ENCODE results near the gene FAM241B. TPM values are rescaled to one million over a fixed set of nuclear protein-coding genes. Genes with fewer than 3 reads are reported as not detected.

FAM241B gene
- total RNA-seq, 1 donor from 2014 or later: 2.6 TPM

DNA sequence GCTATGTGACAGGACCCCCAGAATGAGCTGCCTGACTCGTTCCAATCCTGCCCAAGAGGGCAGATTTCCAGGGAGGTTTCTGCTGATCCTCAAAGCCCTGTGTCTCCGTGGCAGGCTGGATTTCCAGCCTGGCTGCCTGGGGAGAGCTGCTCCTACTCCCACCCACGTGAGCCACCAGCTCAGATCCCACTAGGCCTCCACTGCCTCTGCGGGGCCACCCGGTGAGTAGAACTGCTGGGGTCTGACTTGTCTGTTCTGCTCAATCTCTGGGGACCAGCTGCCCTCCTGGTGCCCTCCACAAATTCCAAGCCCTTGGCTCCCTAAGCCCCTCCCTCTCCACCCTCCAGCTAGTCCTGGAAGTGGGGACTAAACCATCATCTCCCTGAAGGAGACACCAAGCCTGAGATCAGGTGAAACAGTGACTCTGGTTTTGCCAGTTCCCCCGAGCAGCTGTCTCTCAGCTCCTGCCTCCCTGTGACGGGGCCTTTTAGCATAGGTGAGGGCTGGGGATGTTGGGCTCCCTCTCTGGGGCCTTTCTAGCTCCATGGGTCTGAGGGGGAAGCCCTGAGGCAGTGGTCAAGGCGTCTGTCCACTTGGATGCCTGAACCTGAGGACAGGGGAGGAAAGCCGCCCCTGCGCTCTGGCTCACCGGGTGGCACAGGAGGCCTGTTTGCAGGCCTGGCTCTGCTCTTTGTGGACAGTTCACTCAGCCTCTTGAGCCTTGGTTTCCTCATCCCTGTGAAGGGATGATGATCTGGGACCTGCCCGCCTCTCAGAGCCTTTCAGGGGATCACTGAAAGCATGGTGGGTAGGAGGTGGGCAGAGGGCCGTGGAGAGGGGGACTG lies 5.6 kb downstream of the FAM241B start:
- FAIRE-seq: no peak
- H3K4me3 ChIP-seq (ENCODE audit: low read depth, low read length): no peak overlapping the region

GRCh38 chr10:69636273-69636575 lies 6.2 kb downstream of the FAM241B start:
- no peaks in the 10 kb centered on the region for H3K27me3 ChIP-seq (ENCODE audit: control insufficient read depth, insufficient read depth, low read length)
- no peak overlapping the region for H3K4me3 ChIP-seq (ENCODE audit: low read depth, low read length)
- no peaks in the 10 kb centered on the region for H3K36me3 ChIP-seq (ENCODE audit: control insufficient read depth, insufficient read depth, low read length)
- no peak for FAIRE-seq
- no peak for DNase-seq (ENCODE audit: low read depth)
- TF ChIP-seq CTCF (IDR thresholded peaks at IDR 0.05; ENCODE audit: insufficient read depth, low read length, severe bottlenecking): no peak

More for the DNA sequence above, 5.6 kb downstream of the FAM241B start:
- TF ChIP-seq CTCF (IDR thresholded peaks at IDR 0.05; ENCODE audit: insufficient read depth, low read length, severe bottlenecking): no peak
- Histone ChIP-seq H3K36me3 (ENCODE audit: control insufficient read depth, insufficient read depth, low read length) (no peaks in the 10 kb centered on the region), H3K27me3 (ENCODE audit: control insufficient read depth, insufficient read depth, low read length) (no peaks in the 10 kb centered on the region)
- DNase-seq (ENCODE audit: low read depth): no peak

GRCh38 chr10:69636626-69637605 lies 6.9 kb downstream of the FAM241B start:
- no peak overlapping the region for H3K4me3 ChIP-seq (ENCODE audit: low read depth, low read length)
- H3K27me3 ChIP-seq (ENCODE audit: control insufficient read depth, insufficient read depth, low read length): no peaks in the 10 kb centered on the region
- no peak for FAIRE-seq
- DNase-seq (ENCODE audit: low read depth): peak; percentile 24
- peak; percentile 65 for TF ChIP-seq CTCF (IDR thresholded peaks at IDR 0.05; ENCODE audit: insufficient read depth, low read length, severe bottlenecking)
- no peaks in the 10 kb centered on the region for H3K36me3 ChIP-seq (ENCODE audit: control insufficient read depth, insufficient read depth, low read length)

DNA sequence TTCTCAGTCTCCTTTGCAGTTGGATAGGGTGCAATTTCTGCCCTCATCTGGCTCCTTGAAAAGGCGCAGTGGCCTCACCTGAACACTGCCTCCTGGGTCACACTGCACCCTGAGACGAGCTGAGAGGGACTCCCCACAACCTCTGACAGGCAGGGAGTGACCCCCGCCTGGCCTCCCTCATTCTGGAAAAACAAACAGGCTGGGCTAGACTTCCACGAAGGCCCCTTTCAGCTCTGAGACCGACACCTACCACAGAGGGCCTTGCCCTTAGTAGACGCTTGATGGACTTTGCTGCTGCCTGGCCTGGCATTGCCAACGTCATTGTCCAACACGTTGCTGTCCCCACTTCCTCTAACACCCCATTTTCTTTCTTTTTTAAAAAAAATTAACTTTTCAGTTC lies 8.6 kb downstream of the FAM241B start:
- TF ChIP-seq CTCF (IDR thresholded peaks at IDR 0.05; ENCODE audit: insufficient read depth, low read length, severe bottlenecking): no peak
- no peak overlapping the region for H3K4me3 ChIP-seq (ENCODE audit: low read depth, low read length)
- DNase-seq (ENCODE audit: low read depth) (no peak), FAIRE-seq (no peak)
- H3K36me3 ChIP-seq (ENCODE audit: control insufficient read depth, insufficient read depth, low read length): no peaks in the 10 kb centered on the region
- peaks cover 2% of the 10 kb centered on the region for H3K27me3 ChIP-seq (ENCODE audit: control insufficient read depth, insufficient read depth, low read length)

GRCh38 chr10:69639291-69640195 lies 9.5 kb downstream of the FAM241B start:
- H3K4me3 ChIP-seq (ENCODE audit: low read depth, low read length): no peak overlapping the region
- no peaks in the 10 kb centered on the region for H3K36me3 ChIP-seq (ENCODE audit: control insufficient read depth, insufficient read depth, low read length)
- DNase-seq (ENCODE audit: low read depth) (peak; percentile 74), FAIRE-seq (no peak)
- H3K27me3 ChIP-seq (ENCODE audit: control insufficient read depth, insufficient read depth, low read length): peaks cover 4% of the 10 kb centered on the region
- peak; percentile 85 for TF ChIP-seq CTCF (IDR thresholded peaks at IDR 0.05; ENCODE audit: insufficient read depth, low read length, severe bottlenecking)

All from bronchial epithelial cell (primary cell).